IPS-18a (cell line): ENCODE measurements around the gene NCOA5.

ENCODE experiments used
- H3K27ac ChIP-seq: one replicate; pipeline ENCODE4 v1.5.1; 2013; ENCODE audit warnings: low read length
- H3K27me3 ChIP-seq: one replicate; pipeline ENCODE4 v1.6.1; 2013; ENCODE audit warnings: mild to moderate bottlenecking, low read length; ENCODE audit not compliant: control insufficient read depth, insufficient read depth
- H3K36me3 ChIP-seq: one replicate; pipeline ENCODE4 v1.6.1; 2013; ENCODE audit warnings: low read depth, low read length; ENCODE audit not compliant: control insufficient read depth
- H3K4me1 ChIP-seq: one replicate; pipeline ENCODE4 v1.6.1; 2013; ENCODE audit warnings: low read depth, low read length; ENCODE audit not compliant: control insufficient read depth
- H3K4me3 ChIP-seq: one replicate; pipeline ENCODE4 v1.5.1; 2013; ENCODE audit warnings: low read length
- H3K9ac ChIP-seq: one replicate; pipeline ENCODE4 v1.6.1; 2013; ENCODE audit warnings: mild to moderate bottlenecking, low read length, moderate library complexity
- H3K9me3 ChIP-seq: one replicate; pipeline ENCODE4 v1.6.1; 2013; ENCODE audit warnings: low read depth, low read length; ENCODE audit not compliant: control insufficient read depth

NCOA5 gene

GRCh38 chr20:46056027-46056833 lies 33.5 kb downstream of the NCOA5 start:
- H3K27me3 ChIP-seq = peaks cover 79% of the 10 kb centered on the region
- H3K4me1 ChIP-seq = no peaks in the 10 kb centered on the region
- H3K27ac ChIP-seq = no peak overlapping the region
- no peak overlapping the region for H3K9ac ChIP-seq
- H3K36me3 ChIP-seq = peaks cover 3% of the 10 kb centered on the region
- H3K4me3 ChIP-seq = no peak overlapping the region
- no peaks in the 10 kb centered on the region for H3K9me3 ChIP-seq

DNA sequence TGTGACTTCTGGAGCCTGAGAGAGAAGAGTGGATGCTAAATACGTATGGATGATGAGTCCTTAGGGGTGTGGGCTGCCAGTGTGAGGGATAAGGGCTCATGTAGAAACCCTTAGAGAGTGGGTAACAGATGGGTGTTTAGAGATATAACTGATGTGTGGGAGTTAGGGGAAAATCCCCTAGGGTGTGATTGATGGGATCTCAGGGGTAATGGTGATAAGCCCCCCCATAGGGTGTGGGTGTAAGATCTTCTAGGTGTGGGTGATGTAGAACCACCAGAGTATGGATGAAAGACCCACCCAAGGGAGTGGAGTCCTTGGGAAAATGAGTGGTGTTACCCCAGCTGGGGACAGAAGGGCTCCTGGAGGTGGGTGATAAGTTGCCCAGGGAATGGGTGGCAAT lies 34.5 kb downstream of the NCOA5 start:
- H3K4me1 ChIP-seq = no peaks in the 10 kb centered on the region
- H3K4me3 ChIP-seq = no peak overlapping the region
- no peak overlapping the region for H3K27ac ChIP-seq
- no peaks in the 10 kb centered on the region for H3K36me3 ChIP-seq
- H3K9me3 ChIP-seq = no peaks in the 10 kb centered on the region
- H3K9ac ChIP-seq = no peak overlapping the region
- H3K27me3 ChIP-seq = peaks cover 77% of the 10 kb centered on the region

- Histone ChIP-seq H3K4me1 (no peaks in the 10 kb centered on the region), H3K9me3 (no peaks in the 10 kb centered on the region), H3K36me3 (no peaks in the 10 kb centered on the region), H3K27me3 (peaks cover 70% of the 10 kb centered on the region), H3K27ac (no peak overlapping the region), H3K4me3 (no peak overlapping the region), H3K9ac (no peak overlapping the region)
These were observed 35.2 kb downstream of the NCOA5 start for GRCh38 chr20:46054606-46055005.

- Histone ChIP-seq H3K4me3 (no peak overlapping the region), H3K4me1 (no peaks in the 10 kb centered on the region), H3K9me3 (no peaks in the 10 kb centered on the region), H3K36me3 (no peaks in the 10 kb centered on the region), H3K27me3 (peaks cover 59% of the 10 kb centered on the region), H3K9ac (no peak overlapping the region), H3K27ac (no peak overlapping the region)
These were observed 36.3 kb downstream of the NCOA5 start for GRCh38 chr20:46053416-46053815.

DNA sequence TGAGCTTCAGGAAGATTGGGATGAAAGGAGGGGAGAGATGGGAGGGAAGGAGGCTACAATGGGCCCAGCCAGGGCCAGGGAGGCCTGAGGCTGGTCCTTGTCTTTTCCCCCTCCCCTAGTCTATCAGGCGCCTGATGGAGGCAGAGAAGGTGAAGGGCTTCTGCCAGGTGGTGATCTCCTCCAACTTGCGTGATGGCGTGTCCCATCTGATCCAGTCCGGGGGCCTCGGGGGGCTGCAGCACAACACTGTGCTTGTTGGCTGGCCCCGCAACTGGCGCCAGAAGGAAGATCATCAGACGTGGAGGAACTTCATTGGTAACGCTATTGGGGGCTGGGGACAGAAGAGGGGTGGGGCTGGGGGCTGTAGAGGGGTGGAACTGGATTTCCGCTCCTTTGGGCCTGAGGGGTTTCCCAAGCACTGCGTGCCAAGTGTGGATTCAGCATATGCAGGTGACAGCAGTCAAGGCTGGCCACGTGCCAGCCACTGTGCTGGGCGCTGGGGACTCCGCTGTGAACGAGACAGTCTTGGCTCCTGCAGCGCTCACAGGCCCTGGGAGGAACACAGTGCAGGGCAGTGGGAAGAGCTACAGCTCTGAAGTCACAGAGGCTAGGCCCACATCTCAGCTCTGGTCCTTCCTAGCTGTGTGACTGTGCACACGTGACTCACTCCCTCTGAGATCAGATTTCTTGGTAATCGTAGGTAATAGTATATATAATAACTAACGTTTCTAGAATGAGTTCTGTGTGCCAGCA lies 38.0 kb downstream of the NCOA5 start:
- no peak overlapping the region for H3K4me3 ChIP-seq
- H3K27me3 ChIP-seq = peaks cover 42% of the 10 kb centered on the region

DNA sequence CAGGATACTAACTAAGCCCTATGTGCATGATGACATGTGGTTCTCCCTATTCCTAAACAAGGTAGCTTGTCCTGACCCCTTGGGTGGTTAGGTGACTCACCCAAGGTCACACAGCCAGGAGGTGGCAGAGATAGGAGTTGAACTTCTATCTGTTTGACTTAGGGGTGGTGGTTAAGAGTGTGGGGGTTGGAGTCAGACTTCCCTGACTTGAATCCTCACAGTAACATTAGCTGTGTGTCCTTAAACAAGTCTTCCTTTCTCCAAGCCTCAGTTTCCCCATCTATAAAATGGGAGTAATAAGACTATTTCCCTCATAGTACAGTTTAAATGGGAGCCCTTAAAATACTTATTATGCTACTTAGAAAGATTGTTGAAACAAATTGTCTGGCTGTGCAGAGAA lies 38.9 kb downstream of the NCOA5 start:
- H3K27ac ChIP-seq = no peak overlapping the region
- peaks cover 33% of the 10 kb centered on the region for H3K27me3 ChIP-seq
- no peaks in the 10 kb centered on the region for H3K9me3 ChIP-seq
- no peaks in the 10 kb centered on the region for H3K4me1 ChIP-seq
- no peak overlapping the region for H3K4me3 ChIP-seq
- H3K9ac ChIP-seq = no peak overlapping the region
- H3K36me3 ChIP-seq = no peaks in the 10 kb centered on the region

More for the DNA sequence above, 38.0 kb downstream of the NCOA5 start:
- H3K4me1 ChIP-seq = no peaks in the 10 kb centered on the region
- no peak overlapping the region for H3K27ac ChIP-seq
- no peaks in the 10 kb centered on the region for H3K9me3 ChIP-seq
- no peak overlapping the region for H3K9ac ChIP-seq
- no peaks in the 10 kb centered on the region for H3K36me3 ChIP-seq

GRCh38 chr20:46050444-46050843 lies 39.3 kb downstream of the NCOA5 start:
- Histone ChIP-seq H3K4me3 (no peak overlapping the region), H3K9me3 (no peaks in the 10 kb centered on the region), H3K36me3 (no peaks in the 10 kb centered on the region), H3K27me3 (peaks cover 29% of the 10 kb centered on the region), H3K4me1 (no peaks in the 10 kb centered on the region), H3K9ac (no peak overlapping the region), H3K27ac (no peak overlapping the region)

DNA sequence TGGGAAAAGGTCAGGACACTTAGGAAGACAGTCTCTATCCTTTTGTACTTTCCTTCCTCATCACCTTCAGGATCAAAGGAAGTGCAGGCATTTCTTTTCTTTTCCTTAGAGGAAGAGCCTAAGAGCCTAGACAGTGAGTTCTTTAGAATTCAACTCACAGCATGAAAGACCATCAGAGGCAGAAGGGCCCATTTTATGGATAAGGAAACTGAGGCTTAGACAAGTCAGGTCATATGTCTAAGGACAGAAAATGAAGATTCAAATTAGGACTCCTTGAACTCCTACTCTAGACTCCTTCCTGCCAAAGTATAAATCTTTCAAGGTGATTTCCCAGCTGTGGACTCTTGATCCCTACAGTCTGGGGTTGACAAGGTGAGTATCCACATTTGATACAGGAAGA lies 39.9 kb downstream of the NCOA5 start:
- no peak overlapping the region for H3K4me3 ChIP-seq
- H3K36me3 ChIP-seq = no peaks in the 10 kb centered on the region
- no peaks in the 10 kb centered on the region for H3K9me3 ChIP-seq
- H3K27ac ChIP-seq = no peak overlapping the region
- no peaks in the 10 kb centered on the region for H3K4me1 ChIP-seq
- no peak overlapping the region for H3K9ac ChIP-seq
- H3K27me3 ChIP-seq = peaks cover 23% of the 10 kb centered on the region

DNA sequence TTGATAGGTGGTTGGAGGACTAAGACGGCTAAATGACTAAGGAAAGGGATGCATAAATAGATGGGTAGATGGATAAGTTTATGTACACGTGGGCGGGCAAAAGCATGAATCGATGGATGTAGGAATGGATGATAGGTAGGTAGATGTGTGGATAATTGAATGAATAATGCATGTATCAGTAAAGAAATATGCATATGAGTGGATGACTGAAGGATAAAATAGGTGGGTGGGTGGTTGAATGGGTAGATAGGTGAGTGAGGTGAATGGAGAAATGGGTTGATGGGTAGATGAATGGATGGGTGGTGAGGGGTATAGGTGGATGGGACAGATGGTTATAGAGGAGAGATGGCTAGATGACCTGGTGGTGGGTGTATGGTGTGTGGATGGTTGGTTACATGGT lies 40.6 kb downstream of the NCOA5 start:
- Histone ChIP-seq H3K9ac (no peak overlapping the region), H3K9me3 (no peaks in the 10 kb centered on the region), H3K36me3 (no peaks in the 10 kb centered on the region), H3K27me3 (peaks cover 16% of the 10 kb centered on the region), H3K27ac (no peak overlapping the region), H3K4me3 (no peak overlapping the region), H3K4me1 (no peaks in the 10 kb centered on the region)

- Histone ChIP-seq H3K36me3 (no peaks in the 10 kb centered on the region), H3K9me3 (no peaks in the 10 kb centered on the region), H3K4me1 (no peaks in the 10 kb centered on the region), H3K27me3 (peaks cover 3% of the 10 kb centered on the region), H3K4me3 (no peak overlapping the region), H3K27ac (no peak overlapping the region), H3K9ac (no peak overlapping the region)
These were observed 41.9 kb downstream of the NCOA5 start for GRCh38 chr20:46047821-46048220.

- Histone ChIP-seq H3K9me3 (no peaks in the 10 kb centered on the region), H3K4me1 (no peaks in the 10 kb centered on the region), H3K4me3 (no peak overlapping the region), H3K9ac (no peak overlapping the region), H3K27me3 (peaks cover 10% of the 10 kb centered on the region), H3K27ac (no peak overlapping the region), H3K36me3 (no peaks in the 10 kb centered on the region)
These were observed 43.0 kb downstream of the NCOA5 start for GRCh38 chr20:46046588-46047310.
